Measurements from ENCODE around the gene LSM5.
"Not testable (repeated sequence)": the region's sequence is repeated elsewhere in the genome, so short reads cannot be mapped to it uniquely, and the experiment has no call there.

Gene LSM5

GRCh38 chr7:32502728-32503127 lies 12.5 kb upstream of the LSM5 start:
- DNase-seq, result no peak

- DNase-seq, result no peak
Observed at GRCh38 chr7:32501522-32501921, 11.3 kb upstream of the LSM5 start.

- DNase-seq, result no peak
Observed at GRCh38 chr7:32500922-32501341, 10.8 kb upstream of the LSM5 start.

- not testable (repeated sequence) for DNase-seq
Observed at GRCh38 chr7:32500216-32500615, 10.0 kb upstream of the LSM5 start.

- not testable (repeated sequence) for DNase-seq
Observed at GRCh38 chr7:32499755-32500154, 9.6 kb upstream of the LSM5 start.

GRCh38 chr7:32496052-32496813 lies 6.1 kb upstream of the LSM5 start:
- DNase-seq, result no peak

GRCh38 chr7:32495298-32496051 lies 5.3 kb upstream of the LSM5 start, which contains the start of gene AVL9:
AVL9 (plus strand) TSS chr7:32495489; CDS start chr7:32495710, 221 bp downstream.
- DNase-seq, result peak; percentile 97

- no peak for DNase-seq
Observed at GRCh38 chr7:32494946-32495297, 4.7 kb upstream of the LSM5 start.

- DNase-seq, result no peak
Observed at GRCh38 chr7:32489788-32490126, 423 bp downstream of the LSM5 start.

GRCh38 chr7:32481921-32482320 lies 8.3 kb downstream of the LSM5 start:
- no peak for DNase-seq

- no peak for DNase-seq
Observed at GRCh38 chr7:32481176-32481575, 9.0 kb downstream of the LSM5 start.

- DNase-seq, result no peak
Observed at GRCh38 chr7:32479574-32480200, 10.5 kb downstream of the LSM5 start.

GRCh38 chr7:32477649-32477980 lies 12.6 kb downstream of the LSM5 start:
- no peak for DNase-seq

GRCh38 chr7:32476816-32477648 lies 13.1 kb downstream of the LSM5 start:
- DNase-seq, result no peak

- DNase-seq, result no peak
Observed at GRCh38 chr7:32474008-32474407, 16.2 kb downstream of the LSM5 start.

- no peak for DNase-seq
Observed at GRCh38 chr7:32472015-32472414, 18.2 kb downstream of the LSM5 start.

GRCh38 chr7:32470871-32471270 lies 19.3 kb downstream of the LSM5 start:
- no peak for DNase-seq

- DNase-seq, result not testable (repeated sequence)
Observed at GRCh38 chr7:32470004-32470403, 20.2 kb downstream of the LSM5 start.

- DNase-seq, result not testable (repeated sequence)
Observed at GRCh38 chr7:32464641-32465416, 25.4 kb downstream of the LSM5 start.

GRCh38 chr7:32462977-32463376 lies 27.2 kb downstream of the LSM5 start:
- DNase-seq, result no peak

- no peak for DNase-seq
Observed at GRCh38 chr7:32462451-32462850, 27.7 kb downstream of the LSM5 start.

- DNase-seq, result no peak
Observed at GRCh38 chr7:32461484-32461883, 28.7 kb downstream of the LSM5 start.

Data from effector CD4-positive, alpha-beta T cell (primary cell).